Spleen (tissue), 11 donors: ENCODE results near the gene BLOC1S2. TPM values are rescaled to one million over a fixed set of nuclear protein-coding genes. Genes with fewer than 3 reads are reported as not detected.
A peak's percentile ranks its signal among the peaks of the same experiment; 100 is the strongest.
"Not testable (repeated sequence)": the region's sequence is repeated elsewhere in the genome, so short reads cannot be mapped to it uniquely, and the experiment has no call there.

ENCODE experiments used
- DNase-seq: peaks from one replicate; pipeline ENCODE4 v3.0.0-alpha.2; 2020
- H3K27ac ChIP-seq, 8 donors: fragments of 200-600 bp; sonication (generic) in 7 of 8; 1 replicate in 4 of 8; 2 replicates in 4 of 8; pipeline versions ENCODE4 v1.5.0 to v1.8.0; 2016 to 2021; ENCODE audit warnings: inconsistent platforms in 4 of 8, mild to moderate bottlenecking in 4 of 8, moderate library complexity in 1 of 8
- H3K27me3 ChIP-seq, 7 donors: fragments of 200-600 bp; sonication (generic) in 6 of 7; replicated peaks in 1 of 7; 1 replicate in 4 of 7; 2 replicates in 3 of 7; pipeline versions ENCODE4 v1.5.0 to v1.8.0; 2016 to 2021; ENCODE audit warnings: inconsistent platforms in 3 of 7, mild to moderate bottlenecking in 1 of 7
- H3K36me3 ChIP-seq, 6 donors: fragments of 200-600 bp; sonication (generic) in 5 of 6; 1 replicate in 4 of 6; 2 replicates in 2 of 6; pipeline versions ENCODE4 v1.5.0 to v1.8.0; 2016 to 2021; ENCODE audit warnings: inconsistent platforms in 2 of 6
- H3K4me1 ChIP-seq, 6 donors: fragments of 200-600 bp; sonication (generic) in 5 of 6; 1 replicate in 3 of 6; 2 replicates in 3 of 6; pipeline versions ENCODE4 v1.5.0 to v1.8.0; 2016 to 2021; ENCODE audit warnings: inconsistent platforms in 3 of 6
- H3K4me3 ChIP-seq, 8 donors: fragments of 200-600 bp; sonication (generic) in 7 of 8; 1 replicate in 4 of 8; 2 replicates in 4 of 8; pipeline versions ENCODE4 v1.5.0 to v1.8.0; 2016 to 2021; ENCODE audit warnings: inconsistent platforms in 4 of 8, mild to moderate bottlenecking in 4 of 8, moderate library complexity in 2 of 8
- H3K9me3 ChIP-seq, 8 donors: fragments of 200-600 bp; sonication (generic) in 7 of 8; 1 replicate in 4 of 8; 2 replicates in 4 of 8; pipeline versions ENCODE4 v1.5.0 to v1.8.0; 2016 to 2021; ENCODE audit warnings: inconsistent platforms in 4 of 8
- POLR2A ChIP-seq, 3 donors: fragments of 450-650 bp; IDR thresholded peaks; one replicate each; pipeline ENCODE4 v1.5.1; 2017; ENCODE audit warnings: antibody characterized with exemption in 3 of 3, mild to moderate bottlenecking in 1 of 3
- POLR2AphosphoS5 ChIP-seq, 3 donors: sonication (generic); formaldehyde crosslinking; IDR thresholded peaks; one replicate each; pipeline ENCODE4 v1.5.1; 2017; ENCODE audit warnings: antibody characterized with exemption in 3 of 3
- WGBS, 5 donors: extraction: QIAGEN DNeasy Blood & Tissue Kit in 3 of 5; methylation state at CpG; one replicate each; pipeline versions ENCODE4 v1.1.5 to v1.1.7; 2013 to 2018; 5-methylcytosine and 5-hydroxymethylcytosine counted together
- intact Hi-C: fragments of 100-400 bp; cut with DNase I; formaldehyde crosslinking; loops from one replicate; pipeline ENCODE4 v1.15.0; 2023; ENCODE audit warnings: low total_unique reads
- polyA plus RNA-seq, 3 donors: library from polyadenylated mRNA; stranded (reverse); fragments of 200-250 nt; gene quantifications; one replicate each; pipeline ENCODE4 v1.2.1, GENCODE V29; 2013
- total RNA-seq, 7 donors: library from RNA; depleted of rRNA in 3 of 7; stranded (reverse); fragments of >200 nt in 3 of 7; fragmentation: NEBNext Ultra II Directional in 4 of 7; extraction: Animal tissue kit (Norgen Biotek cat#: 25700) in 4 of 7; gene quantifications; one replicate each; pipeline versions ENCODE4 v1.1.0 to v1.2.1, GENCODE V29; 2016 to 2021
- TF ChIP-seq, protein P1 (sequence below), 11 experiments: fragments of 200-600 bp in 7 of 11; fragments of 450-650 bp in 4 of 11; sonication (generic) in 4 of 11; IDR thresholded peaks in 8 of 11; conservative IDR thresholded peaks in 3 of 11; 1 replicate in 7 of 11; 2 replicates in 4 of 11; pipeline versions ENCODE4 v1.4.0 to v1.8.0; 2016 to 2021; ENCODE audit warnings: antibody characterized with exemption in 11 of 11, inconsistent platforms in 4 of 11, mild to moderate bottlenecking in 1 of 11
- donor health status: healthy with polysubstance abuse.
- donor health status: DM: no; HTN: no; CAD: no; lungs with moderate emphysema.
- donor health status: DM: no; HTN: no; CAD: no.
- donor health status: Bipolar disorder and iron deficiency.
- donor health status: healthy.
- donor health status: DM: no; HTN: no; CAD: no.
- donor health status: DM: yes; HTN: yes; CAD: no.

The BLOC1S2 gene
- total and polyA plus RNA-seq, 10 donors = 45.0 to 96.1 (median 51.9) TPM

DNA sequence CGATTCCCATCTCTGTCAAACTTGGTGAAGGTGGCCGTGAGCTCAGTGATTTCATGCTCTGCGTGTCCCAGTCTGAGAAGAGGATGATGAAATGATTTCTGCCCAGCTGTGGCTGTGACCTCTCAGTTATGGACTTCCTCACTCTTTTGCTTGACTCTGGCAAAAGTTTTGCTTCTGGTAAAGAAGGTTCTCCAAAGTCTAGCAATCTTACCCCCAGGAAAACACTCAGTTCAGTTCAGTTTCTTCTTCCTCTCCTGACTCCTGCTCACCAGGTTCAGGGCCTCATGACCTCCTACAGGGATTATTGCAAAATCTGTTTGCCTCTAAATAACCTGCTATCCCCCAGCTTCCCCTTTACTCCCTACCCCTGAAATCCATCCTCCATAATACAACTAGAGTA lies 4.9 kb upstream of the BLOC1S2 start:
- intact Hi-C loops = no loop called here
- H3K27me3 ChIP-seq = peaks cover 0 to 29% (median 5%) of the 10 kb centered on the region in 7 donors
- no peaks in the 10 kb centered on the region for H3K36me3 ChIP-seq
- peak in 1 of 3 donors; percentile 40 for TF ChIP-seq POLR2AphosphoS5 (IDR thresholded peaks at IDR 0.05)
- TF ChIP-seq, protein P1, sequence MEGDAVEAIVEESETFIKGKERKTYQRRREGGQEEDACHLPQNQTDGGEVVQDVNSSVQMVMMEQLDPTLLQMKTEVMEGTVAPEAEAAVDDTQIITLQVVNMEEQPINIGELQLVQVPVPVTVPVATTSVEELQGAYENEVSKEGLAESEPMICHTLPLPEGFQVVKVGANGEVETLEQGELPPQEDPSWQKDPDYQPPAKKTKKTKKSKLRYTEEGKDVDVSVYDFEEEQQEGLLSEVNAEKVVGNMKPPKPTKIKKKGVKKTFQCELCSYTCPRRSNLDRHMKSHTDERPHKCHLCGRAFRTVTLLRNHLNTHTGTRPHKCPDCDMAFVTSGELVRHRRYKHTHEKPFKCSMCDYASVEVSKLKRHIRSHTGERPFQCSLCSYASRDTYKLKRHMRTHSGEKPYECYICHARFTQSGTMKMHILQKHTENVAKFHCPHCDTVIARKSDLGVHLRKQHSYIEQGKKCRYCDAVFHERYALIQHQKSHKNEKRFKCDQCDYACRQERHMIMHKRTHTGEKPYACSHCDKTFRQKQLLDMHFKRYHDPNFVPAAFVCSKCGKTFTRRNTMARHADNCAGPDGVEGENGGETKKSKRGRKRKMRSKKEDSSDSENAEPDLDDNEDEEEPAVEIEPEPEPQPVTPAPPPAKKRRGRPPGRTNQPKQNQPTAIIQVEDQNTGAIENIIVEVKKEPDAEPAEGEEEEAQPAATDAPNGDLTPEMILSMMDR (IDR thresholded peaks at IDR 0.05 in 8 of 11, conservative IDR thresholded peaks at IDR 0.05 in 3 of 11) = no peak
- 41 to 75% (median 51%) methylated on average over 3 of the region's 3 CpGs for WGBS, 5 donors
- peak overlapping the region in 6 of 8 donors; percentile 20 to 77 (median 54) for H3K27ac ChIP-seq
- H3K4me3 ChIP-seq = no peak overlapping the region
- H3K4me1 ChIP-seq = peaks cover 0 to 27% (median 6%) of the 10 kb centered on the region in 6 donors
- no peaks in the 10 kb centered on the region for H3K9me3 ChIP-seq
- DNase-seq = no peak

DNA sequence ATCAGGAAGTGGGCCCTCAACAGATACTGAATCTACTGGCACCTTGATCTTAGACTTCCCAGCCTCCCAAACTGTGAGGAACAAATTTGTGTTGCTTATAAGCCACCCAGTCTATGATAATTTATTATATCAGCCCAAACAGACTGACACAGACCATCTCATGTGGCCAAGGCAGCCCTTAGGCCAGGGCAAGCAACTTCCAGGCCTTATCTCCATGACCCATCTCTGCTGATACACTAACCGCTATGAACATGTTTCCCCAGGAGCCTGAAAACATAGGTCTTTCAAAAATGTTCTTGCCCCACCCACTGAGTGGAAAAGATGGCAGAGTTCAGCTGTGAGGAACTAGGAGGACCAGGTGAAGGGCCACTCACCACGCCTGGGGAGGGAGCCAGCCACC lies 3.2 kb upstream of the BLOC1S2 start:
- intact Hi-C loops = no loop called here

DNA sequence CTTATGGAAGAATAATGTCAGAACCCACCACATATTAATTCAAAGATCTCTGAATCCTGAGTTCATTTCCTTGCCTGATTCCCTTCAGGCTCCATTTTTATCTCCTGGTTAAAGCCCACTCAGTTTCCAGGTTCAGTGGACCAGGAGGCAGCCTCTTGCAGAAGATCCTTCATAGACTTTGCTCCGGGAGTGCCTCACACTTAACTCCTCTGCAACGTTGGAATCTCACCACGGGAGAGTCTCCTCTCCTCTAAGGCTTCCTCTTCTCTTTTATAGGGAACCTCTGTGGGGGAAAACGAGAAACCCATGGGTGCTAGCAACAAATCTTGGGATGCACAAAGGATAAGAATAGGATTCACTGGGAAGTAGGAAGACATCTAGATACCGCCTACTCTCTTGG lies 1.7 kb upstream of the BLOC1S2 start:
- intact Hi-C loops = no loop called here
- no peak for DNase-seq
- Histone ChIP-seq H3K9me3 (no peaks in the 10 kb centered on the region), H3K36me3 (peaks cover 0 to 9% (median 0%) of the 10 kb centered on the region in 6 donors), H3K4me3 (no peak overlapping the region), H3K4me1 (peaks cover 27 to 56% (median 34%) of the 10 kb centered on the region in 6 donors), H3K27me3 (peaks cover 0 to 4% (median 0%) of the 10 kb centered on the region in 7 donors), H3K27ac (no peak overlapping the region)
- WGBS, 5 donors = 83 to 88% (median 86%) methylated on average over 5 of the region's 5 CpGs
- TF ChIP-seq POLR2AphosphoS5 (IDR thresholded peaks at IDR 0.05) (no peak), POLR2A (IDR thresholded peaks at IDR 0.05) (no peak)
- TF ChIP-seq, protein P1 (IDR thresholded peaks at IDR 0.05 in 8 of 11, conservative IDR thresholded peaks at IDR 0.05 in 3 of 11) = no peak

More for the DNA sequence above, 3.2 kb upstream of the BLOC1S2 start:
- Histone ChIP-seq H3K36me3 (no peaks in the 10 kb centered on the region), H3K9me3 (no peaks in the 10 kb centered on the region), H3K27ac (peak overlapping the region in 2 of 8 donors; percentile 6 to 77), H3K4me1 (peaks cover 13 to 42% (median 20%) of the 10 kb centered on the region in 6 donors), H3K27me3 (peaks cover 0 to 19% (median 0%) of the 10 kb centered on the region in 7 donors), H3K4me3 (no peak overlapping the region)
- TF ChIP-seq POLR2A (IDR thresholded peaks at IDR 0.05) (no peak), POLR2AphosphoS5 (IDR thresholded peaks at IDR 0.05) (no peak)
- TF ChIP-seq, protein P1 (IDR thresholded peaks at IDR 0.05 in 8 of 11, conservative IDR thresholded peaks at IDR 0.05 in 3 of 11) = no peak
- 81 to 87% (median 84%) methylated on average over 2 of the region's 2 CpGs for WGBS, 5 donors
- no peak for DNase-seq

DNA sequence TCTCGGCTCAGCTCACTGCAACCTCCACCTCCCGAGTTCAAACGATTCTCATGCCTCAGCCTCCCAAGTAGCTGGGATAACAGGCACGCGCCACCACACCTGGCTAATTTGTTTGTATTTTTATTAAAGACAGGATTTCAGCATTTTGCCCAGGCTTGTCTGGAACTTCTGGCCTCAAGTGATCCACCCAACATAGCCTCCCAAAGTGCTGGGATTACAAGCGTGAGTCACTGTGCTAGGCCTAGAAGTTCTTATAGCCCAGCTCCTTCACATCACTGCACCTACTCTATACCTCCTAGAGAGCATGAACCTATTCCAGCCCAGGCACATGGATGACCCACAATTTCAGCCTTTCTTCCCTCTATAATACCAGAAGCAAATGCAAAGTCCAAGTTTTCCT lies 1.3 kb upstream of the BLOC1S2 start:
- Histone ChIP-seq H3K27me3 (no peaks in the 10 kb centered on the region), H3K27ac (no peak overlapping the region), H3K9me3 (no peaks in the 10 kb centered on the region), H3K36me3 (peaks cover 0 to 14% (median 0%) of the 10 kb centered on the region in 6 donors), H3K4me1 (peaks cover 31 to 56% (median 38%) of the 10 kb centered on the region in 6 donors), H3K4me3 (no peak overlapping the region)
- intact Hi-C loops = no loop called here
- DNase-seq = no peak
- TF ChIP-seq POLR2AphosphoS5 (IDR thresholded peaks at IDR 0.05) (no peak), POLR2A (IDR thresholded peaks at IDR 0.05) (no peak)
- TF ChIP-seq, protein P1 (IDR thresholded peaks at IDR 0.05 in 8 of 11, conservative IDR thresholded peaks at IDR 0.05 in 3 of 11) = no peak
- WGBS, 5 donors = 96 to 100% (median 98%) methylated on average over 6 of the region's 6 CpGs

DNA sequence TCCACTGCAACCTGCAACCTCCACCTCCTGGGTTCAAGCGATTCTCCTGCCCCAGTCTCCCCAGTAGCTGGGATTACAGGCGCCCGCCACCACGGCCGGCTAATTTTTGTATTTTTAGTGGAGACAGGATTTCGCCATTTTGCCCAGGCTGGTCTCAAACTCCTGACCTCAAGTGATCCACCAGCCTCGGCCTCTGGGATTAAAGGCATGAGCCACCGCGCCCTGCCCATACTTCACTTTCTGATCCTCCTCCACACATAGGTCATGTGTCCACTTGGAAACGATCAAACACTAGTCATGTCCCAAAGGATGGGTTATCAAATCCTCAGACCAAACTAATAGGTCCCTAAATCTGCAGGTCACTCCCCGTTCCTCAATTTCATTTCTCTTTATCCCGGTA lies 1.2 kb downstream of the BLOC1S2 start:
- DNase-seq, H3K9me3 ChIP-seq, intact Hi-C loops, H3K27me3 ChIP-seq: not testable (repeated sequence)
- H3K4me1 ChIP-seq = peaks cover 34 to 67% (median 49%) of the 10 kb centered on the region in 6 donors
- H3K27ac ChIP-seq = peak overlapping the region in 7 of 8 donors; percentile 91 to 99 (median 97)
- peaks cover 0 to 38% (median 12%) of the 10 kb centered on the region in 6 donors for H3K36me3 ChIP-seq
- 73 to 89% (median 81%) methylated on average over 12 of the region's 12 CpGs for WGBS, 5 donors
- H3K4me3 ChIP-seq = peak overlapping the region; percentile 66 to 96 (median 88)
